ENCODE results near the gene ERO1B.

Gene ERO1B

DNA sequence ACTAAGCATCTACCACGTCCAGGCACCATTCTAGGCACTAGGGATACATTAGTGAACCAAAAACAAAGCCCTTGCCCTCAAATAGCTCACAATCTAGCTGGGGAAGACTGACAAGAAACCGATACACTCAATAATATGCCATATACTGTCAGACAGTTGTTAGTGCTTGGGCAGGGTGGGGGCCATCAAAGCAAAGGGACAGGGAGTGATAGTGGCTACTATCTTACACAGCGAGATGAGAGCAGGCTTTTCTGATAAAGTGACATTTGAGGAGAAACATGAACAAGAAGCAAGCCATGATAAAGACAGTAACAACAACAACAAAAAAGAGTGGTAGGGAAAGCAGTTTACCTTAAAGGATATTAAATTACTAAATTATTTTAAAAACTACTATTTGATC, 41.1 kb downstream of the ERO1B start:
- no peak overlapping the region for H3K4me3 ChIP-seq (ENCODE audit: insufficient read depth, low read length, poor library complexity, severe bottlenecking)
- H3K9ac ChIP-seq (ENCODE audit: low read length): no peak overlapping the region
- H4K20me1 ChIP-seq (ENCODE audit: low read depth, low read length): no peaks in the 10 kb centered on the region
- TF ChIP-seq, protein P1, sequence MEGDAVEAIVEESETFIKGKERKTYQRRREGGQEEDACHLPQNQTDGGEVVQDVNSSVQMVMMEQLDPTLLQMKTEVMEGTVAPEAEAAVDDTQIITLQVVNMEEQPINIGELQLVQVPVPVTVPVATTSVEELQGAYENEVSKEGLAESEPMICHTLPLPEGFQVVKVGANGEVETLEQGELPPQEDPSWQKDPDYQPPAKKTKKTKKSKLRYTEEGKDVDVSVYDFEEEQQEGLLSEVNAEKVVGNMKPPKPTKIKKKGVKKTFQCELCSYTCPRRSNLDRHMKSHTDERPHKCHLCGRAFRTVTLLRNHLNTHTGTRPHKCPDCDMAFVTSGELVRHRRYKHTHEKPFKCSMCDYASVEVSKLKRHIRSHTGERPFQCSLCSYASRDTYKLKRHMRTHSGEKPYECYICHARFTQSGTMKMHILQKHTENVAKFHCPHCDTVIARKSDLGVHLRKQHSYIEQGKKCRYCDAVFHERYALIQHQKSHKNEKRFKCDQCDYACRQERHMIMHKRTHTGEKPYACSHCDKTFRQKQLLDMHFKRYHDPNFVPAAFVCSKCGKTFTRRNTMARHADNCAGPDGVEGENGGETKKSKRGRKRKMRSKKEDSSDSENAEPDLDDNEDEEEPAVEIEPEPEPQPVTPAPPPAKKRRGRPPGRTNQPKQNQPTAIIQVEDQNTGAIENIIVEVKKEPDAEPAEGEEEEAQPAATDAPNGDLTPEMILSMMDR (IDR thresholded peaks at IDR 0.05; ENCODE audit: insufficient read depth, low read length, poor library complexity, severe bottlenecking): no peak
- no peak for TF ChIP-seq EZH2phosphoT487 (conservative IDR thresholded peaks at IDR 0.05; ENCODE audit: low read length)
- H3K27ac ChIP-seq (ENCODE audit: low read depth, low read length): no peak overlapping the region
- no peaks in the 10 kb centered on the region for H3K9me3 ChIP-seq (ENCODE audit: insufficient read depth, low read length)
- no peaks in the 10 kb centered on the region for H3K9me2 ChIP-seq (replicated peaks; ENCODE audit: insufficient read depth, low read length)
- no peaks in the 10 kb centered on the region for H3F3A ChIP-seq (ENCODE audit: insufficient read depth)
- no peak overlapping the region for H3K4me2 ChIP-seq (ENCODE audit: low read depth, low read length, poor library complexity, severe bottlenecking)
- H2AFZ ChIP-seq (ENCODE audit: low read depth, low read length, severe bottlenecking): no peak overlapping the region
- H3K27me3 ChIP-seq (ENCODE audit: low read length): no peaks in the 10 kb centered on the region
- no peaks in the 10 kb centered on the region for H3K79me2 ChIP-seq (ENCODE audit: insufficient read depth, low read length)
- no peaks in the 10 kb centered on the region for H3K36me3 ChIP-seq (ENCODE audit: low read length)

DNA sequence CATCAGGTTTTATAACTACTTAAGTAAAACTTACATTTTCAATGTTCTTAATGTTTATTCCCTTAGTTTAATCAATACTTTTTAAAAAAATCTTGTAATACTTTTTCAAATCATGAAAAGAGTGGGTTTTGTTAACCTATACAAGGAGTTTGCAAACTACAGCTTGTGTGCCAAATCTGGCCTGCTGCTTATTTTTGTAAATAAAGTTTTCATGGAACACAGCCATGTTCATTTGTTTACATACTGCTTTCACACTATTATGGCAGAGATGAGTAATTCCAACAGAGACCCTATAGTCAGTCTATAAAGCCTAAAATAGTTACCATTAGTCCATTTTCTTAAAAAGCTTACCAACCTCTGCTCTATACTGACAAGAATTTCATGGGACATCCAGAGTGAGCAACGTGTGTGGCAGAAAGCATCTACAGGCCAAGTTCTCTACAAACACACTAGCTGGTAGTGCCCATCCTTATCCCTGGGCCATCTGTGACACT, 42.6 kb downstream of the ERO1B start:
- no peak overlapping the region for H3K9ac ChIP-seq (ENCODE audit: low read length)
- no peaks in the 10 kb centered on the region for H3K27me3 ChIP-seq (ENCODE audit: low read length)
- H4K20me1 ChIP-seq (ENCODE audit: low read depth, low read length): no peaks in the 10 kb centered on the region
- H3K36me3 ChIP-seq (ENCODE audit: low read length): no peaks in the 10 kb centered on the region
- H3K79me2 ChIP-seq (ENCODE audit: insufficient read depth, low read length): no peaks in the 10 kb centered on the region
- H3K9me3 ChIP-seq (ENCODE audit: insufficient read depth, low read length): no peaks in the 10 kb centered on the region
- H3K4me3 ChIP-seq (ENCODE audit: insufficient read depth, low read length, poor library complexity, severe bottlenecking): no peak overlapping the region
- H3K27ac ChIP-seq (ENCODE audit: low read depth, low read length): no peak overlapping the region
- no peak overlapping the region for H2AFZ ChIP-seq (ENCODE audit: low read depth, low read length, severe bottlenecking)
- H3F3A ChIP-seq (ENCODE audit: insufficient read depth): no peaks in the 10 kb centered on the region
- no peak overlapping the region for H3K4me2 ChIP-seq (ENCODE audit: low read depth, low read length, poor library complexity, severe bottlenecking)
- TF ChIP-seq EZH2phosphoT487 (conservative IDR thresholded peaks at IDR 0.05; ENCODE audit: low read length): no peak
- TF ChIP-seq, protein P1 (IDR thresholded peaks at IDR 0.05; ENCODE audit: insufficient read depth, low read length, poor library complexity, severe bottlenecking): no peak
- no peaks in the 10 kb centered on the region for H3K9me2 ChIP-seq (replicated peaks; ENCODE audit: insufficient read depth, low read length)

DNA sequence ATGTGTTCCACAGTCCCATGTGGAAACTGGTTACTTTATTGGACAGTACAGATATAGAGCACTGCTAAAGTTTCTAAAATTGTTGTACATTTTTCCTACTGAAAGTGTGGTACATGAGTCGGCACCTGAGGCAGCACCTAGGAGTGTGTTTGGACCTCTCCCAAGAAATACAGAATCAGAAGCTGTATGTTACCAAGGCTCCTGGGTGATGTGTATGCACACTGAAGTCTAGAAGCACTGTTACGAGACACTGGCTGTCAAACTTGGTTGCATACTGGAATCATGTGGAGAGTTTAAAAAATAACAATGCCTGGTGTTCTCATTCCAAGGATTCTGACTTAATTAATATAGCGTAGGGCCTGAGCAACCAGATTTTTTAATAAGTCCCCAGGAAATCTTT, 46.6 kb downstream of the ERO1B start:
- Histone ChIP-seq H3F3A (ENCODE audit: insufficient read depth) (no peaks in the 10 kb centered on the region), H3K9me3 (ENCODE audit: insufficient read depth, low read length) (no peaks in the 10 kb centered on the region), H3K4me3 (ENCODE audit: insufficient read depth, low read length, poor library complexity, severe bottlenecking) (no peak overlapping the region), H4K20me1 (ENCODE audit: low read depth, low read length) (no peaks in the 10 kb centered on the region), H3K4me2 (ENCODE audit: low read depth, low read length, poor library complexity, severe bottlenecking) (no peak overlapping the region), H2AFZ (ENCODE audit: low read depth, low read length, severe bottlenecking) (no peak overlapping the region), H3K27me3 (ENCODE audit: low read length) (no peaks in the 10 kb centered on the region), H3K9me2 (replicated peaks; ENCODE audit: insufficient read depth, low read length) (no peaks in the 10 kb centered on the region), H3K36me3 (ENCODE audit: low read length) (no peaks in the 10 kb centered on the region), H3K9ac (ENCODE audit: low read length) (no peak overlapping the region), H3K79me2 (ENCODE audit: insufficient read depth, low read length) (no peaks in the 10 kb centered on the region), H3K27ac (ENCODE audit: low read depth, low read length) (no peak overlapping the region)
- no peak for TF ChIP-seq EZH2phosphoT487 (conservative IDR thresholded peaks at IDR 0.05; ENCODE audit: low read length)
- TF ChIP-seq, protein P1 (IDR thresholded peaks at IDR 0.05; ENCODE audit: insufficient read depth, low read length, poor library complexity, severe bottlenecking): no peak
